ENCODE measurements around the gene CRY1.
"Not testable (repeated sequence)": the region's sequence is repeated elsewhere in the genome, so short reads cannot be mapped to it uniquely, and the experiment has no call there.

Gene CRY1

GRCh38 chr12:106999446-106999845, 93.9 kb downstream of the CRY1 start:
- no peak for DNase-seq (ENCODE audit: low read depth)

- DNase-seq (ENCODE audit: low read depth): no peak
These were observed 95.4 kb downstream of the CRY1 start for GRCh38 chr12:106997916-106998315.

GRCh38 chr12:106996102-106996501, 97.2 kb downstream of the CRY1 start:
- DNase-seq (ENCODE audit: low read depth): not testable (repeated sequence)

- no peak for DNase-seq (ENCODE audit: low read depth)
These were observed 98.6 kb downstream of the CRY1 start for GRCh38 chr12:106994579-106995220.

GRCh38 chr12:106987846-106988245, 105.5 kb downstream of the CRY1 start:
- DNase-seq (ENCODE audit: low read depth): no peak

GRCh38 chr12:106986625-106987389, 106.5 kb downstream of the CRY1 start, which contains the start of gene MTERF2:
Gene MTERF2, minus strand, starts transcription at chr12:106987146. Its CDS starts 8,432 bp downstream, at chr12:106978714.
- DNase-seq (ENCODE audit: low read depth): peak; percentile 63

GRCh38 chr12:106986135-106986534, 107.2 kb downstream of the CRY1 start:
- no peak for DNase-seq (ENCODE audit: low read depth)

- DNase-seq (ENCODE audit: low read depth): no peak
These were observed 107.9 kb downstream of the CRY1 start for GRCh38 chr12:106985479-106985878.

GRCh38 chr12:106984588-106985137, 108.7 kb downstream of the CRY1 start:
- DNase-seq (ENCODE audit: low read depth): no peak

GRCh38 chr12:106982229-106982628, 111.1 kb downstream of the CRY1 start:
- DNase-seq (ENCODE audit: low read depth): no peak

- DNase-seq (ENCODE audit: low read depth): no peak
These were observed 111.6 kb downstream of the CRY1 start for GRCh38 chr12:106981788-106982187.

GRCh38 chr12:106980944-106981343, 112.4 kb downstream of the CRY1 start:
- DNase-seq (ENCODE audit: low read depth): no peak

- no peak for DNase-seq (ENCODE audit: low read depth)
These were observed 115.1 kb downstream of the CRY1 start for GRCh38 chr12:106978035-106978800.

GRCh38 chr12:106976668-106977067, 116.7 kb downstream of the CRY1 start:
- no peak for DNase-seq (ENCODE audit: low read depth)

- DNase-seq (ENCODE audit: low read depth): no peak
These were observed 117.2 kb downstream of the CRY1 start for GRCh38 chr12:106975993-106976658.

GRCh38 chr12:106975098-106975497, 118.3 kb downstream of the CRY1 start:
- no peak for DNase-seq (ENCODE audit: low read depth)

GRCh38 chr12:106974511-106974910, 118.8 kb downstream of the CRY1 start:
- no peak for DNase-seq (ENCODE audit: low read depth)

- DNase-seq (ENCODE audit: low read depth): no peak
These were observed 119.8 kb downstream of the CRY1 start for GRCh38 chr12:106973545-106973944.

GRCh38 chr12:106971065-106971464, 122.3 kb downstream of the CRY1 start:
- no peak for DNase-seq (ENCODE audit: low read depth)

- DNase-seq (ENCODE audit: low read depth): no peak
These were observed 128.8 kb downstream of the CRY1 start for GRCh38 chr12:106964526-106964925.

- no peak for DNase-seq (ENCODE audit: low read depth)
These were observed 131.1 kb downstream of the CRY1 start for GRCh38 chr12:106962286-106962685.

GRCh38 chr12:106960443-106960842, 132.9 kb downstream of the CRY1 start:
- no peak for DNase-seq (ENCODE audit: low read depth)

Measured in stimulated activated CD8-positive, alpha-beta memory T cell treated with anti-CD3 and anti-CD28 coated beads, Interleukin-7, amount 100 ng/mL, for 24 hours (primary cell).